Activated naive CD8-positive, alpha-beta T cell treated with anti-CD3 and anti-CD28 coated beads, Interleukin-2, amount 50 U/mL, for 16 hours (primary cell): ENCODE measurements around the gene VPS26B.

Experiments used
- DNase-seq: peaks from one replicate; pipeline ENCODE4 v3.0.0-alpha.2; 2020; ENCODE audit warnings: low read depth, low spot score

The VPS26B gene

GRCh38 chr11:134257101-134257500 lies 32.6 kb downstream of the VPS26B start:
- no peak for DNase-seq

- no peak for DNase-seq
Observed at GRCh38 chr11:134258577-134258976, 34.1 kb downstream of the VPS26B start.

GRCh38 chr11:134260503-134260902 lies 36.0 kb downstream of the VPS26B start:
- no peak for DNase-seq

- DNase-seq: no peak
Observed at GRCh38 chr11:134260983-134261382, 36.5 kb downstream of the VPS26B start.

GRCh38 chr11:134261626-134262488 lies 37.4 kb downstream of the VPS26B start:
- no peak for DNase-seq

- DNase-seq: no peak
Observed at GRCh38 chr11:134264966-134265764, 40.7 kb downstream of the VPS26B start.

- DNase-seq: no peak
Observed at GRCh38 chr11:134266440-134266839, 42.0 kb downstream of the VPS26B start.

- DNase-seq: no peak
Observed at GRCh38 chr11:134266841-134267251, 42.4 kb downstream of the VPS26B start.

- DNase-seq: no peak
Observed at GRCh38 chr11:134267461-134267860, 43.0 kb downstream of the VPS26B start.

GRCh38 chr11:134267966-134268365 lies 43.5 kb downstream of the VPS26B start:
- DNase-seq: no peak

- DNase-seq: no peak
Observed at GRCh38 chr11:134270250-134270714, 45.8 kb downstream of the VPS26B start.

- DNase-seq: no peak
Observed at GRCh38 chr11:134271978-134272377, 47.5 kb downstream of the VPS26B start.

- DNase-seq: no peak
Observed at GRCh38 chr11:134272381-134273316, 48.2 kb downstream of the VPS26B start.

GRCh38 chr11:134273317-134273712 lies 48.8 kb downstream of the VPS26B start:
- no peak for DNase-seq

- DNase-seq: no peak
Observed at GRCh38 chr11:134275188-134275533, 50.7 kb downstream of the VPS26B start.

- DNase-seq: peak; percentile 52
Observed at GRCh38 chr11:134275534-134276395, 51.3 kb downstream of the VPS26B start, which contains the start of gene GLB1L3. GLB1L3 (plus strand) TSS chr11:134276379; CDS start chr11:134276741, 362 bp downstream.

- no peak for DNase-seq
Observed at GRCh38 chr11:134276396-134277182, 52.1 kb downstream of the VPS26B start.

- no peak for DNase-seq
Observed at GRCh38 chr11:134277183-134278001, 52.9 kb downstream of the VPS26B start.

- no peak for DNase-seq
Observed at GRCh38 chr11:134278356-134278755, 53.9 kb downstream of the VPS26B start.
